Central memory CD8-positive, alpha-beta T cell (primary cell): ENCODE data around the gene RANBP17.
"Not testable (repeated sequence)": the region's sequence is repeated elsewhere in the genome, so short reads cannot be mapped to it uniquely, and the experiment has no call there.

Experiments
- ATAC-seq: fragments of 150-1000 bp; cut with Tn5 transposase; replicated peaks from 2 replicates; pipeline ENCODE4 v1.10.0; 2022; ENCODE audit warnings: mild to moderate bottlenecking, moderate FRiP score, moderate number of reproducible peaks; ENCODE audit not compliant: poor library complexity, severe bottlenecking; ENCODE audit errors: extremely low read depth
- DNase-seq, 2 donors: peaks; one replicate each; pipeline ENCODE4 v3.0.0; 2021; ENCODE audit warnings: low spot score in 2 of 2
- H3K27ac Mint-ChIP-seq: one replicate; pipeline ENCODE4 v1.8.0; 2022; ENCODE audit warnings: low read depth, mild to moderate bottlenecking, moderate library complexity, mixed read lengths
- H3K27me3 Mint-ChIP-seq: one replicate; pipeline ENCODE4 v1.8.0; 2022; ENCODE audit warnings: mixed read lengths
- H3K36me3 Mint-ChIP-seq: one replicate; pipeline ENCODE4 v1.8.0; 2022; ENCODE audit warnings: mild to moderate bottlenecking, moderate library complexity, mixed read lengths; ENCODE audit not compliant: insufficient read depth
- H3K4me1 Mint-ChIP-seq: one replicate; pipeline ENCODE4 v1.8.0; 2022; ENCODE audit warnings: mixed read lengths
- H3K4me3 Mint-ChIP-seq: one replicate; pipeline ENCODE4 v1.8.0; 2022; ENCODE audit warnings: mild to moderate bottlenecking, moderate library complexity, mixed read lengths
- H3K9me3 Mint-ChIP-seq: one replicate; pipeline ENCODE4 v1.8.0; 2022; ENCODE audit warnings: mixed read lengths

Gene RANBP17

DNA sequence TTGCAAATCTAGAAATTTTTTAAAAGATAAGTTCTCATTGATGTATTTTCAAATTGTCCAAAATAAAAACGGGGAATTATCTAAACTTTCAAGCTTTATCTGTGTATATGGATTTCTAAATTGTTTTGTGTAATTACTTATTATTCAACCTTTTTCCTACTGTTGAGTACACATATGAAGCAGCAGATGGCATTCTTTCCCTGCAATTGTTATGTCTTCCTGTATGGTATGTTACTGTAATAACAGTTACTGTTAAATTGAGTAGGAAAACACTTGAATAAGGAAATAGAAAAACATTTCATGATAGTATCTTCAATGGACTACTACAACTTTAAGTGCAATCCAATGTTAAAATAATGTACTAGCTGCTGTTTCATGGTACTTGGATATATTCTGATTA lies 124.8 kb downstream of the RANBP17 start:
- H3K4me1 Mint-ChIP-seq, result no peaks in the 10 kb centered on the region
- H3K27ac Mint-ChIP-seq, result no peak overlapping the region
- DNase-seq, result no peak

DNA sequence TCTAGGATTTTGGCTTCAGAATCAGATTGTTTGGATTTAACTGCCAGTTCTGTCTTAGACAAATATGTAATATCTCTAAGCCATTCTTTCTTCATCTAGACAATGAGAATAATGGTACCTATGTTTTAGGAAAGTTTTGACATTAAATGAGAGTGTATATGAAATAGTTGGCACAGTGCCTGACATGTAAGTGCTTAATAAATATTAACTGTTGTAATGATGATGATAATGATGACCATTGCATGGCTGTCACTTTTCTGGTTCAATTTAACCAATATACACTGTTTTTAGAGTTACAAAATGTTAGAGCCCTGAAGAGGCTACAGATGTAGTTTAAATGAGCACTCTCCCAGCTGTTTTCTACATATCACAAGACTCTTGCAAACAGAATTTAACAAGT lies 131.7 kb downstream of the RANBP17 start:
- Mint-ChIP-seq H3K9me3 (no peaks in the 10 kb centered on the region), H3K27ac (no peak overlapping the region), H3K4me3 (no peak overlapping the region), H3K27me3 (no peaks in the 10 kb centered on the region), H3K36me3 (no peaks in the 10 kb centered on the region), H3K4me1 (no peaks in the 10 kb centered on the region)
- no peak for DNase-seq
- ATAC-seq, result no peak

More for the DNA sequence above, 124.8 kb downstream of the RANBP17 start:
- Mint-ChIP-seq H3K36me3 (no peaks in the 10 kb centered on the region), H3K4me3 (no peak overlapping the region), H3K9me3 (no peaks in the 10 kb centered on the region), H3K27me3 (no peaks in the 10 kb centered on the region)
- no peak for ATAC-seq

DNA sequence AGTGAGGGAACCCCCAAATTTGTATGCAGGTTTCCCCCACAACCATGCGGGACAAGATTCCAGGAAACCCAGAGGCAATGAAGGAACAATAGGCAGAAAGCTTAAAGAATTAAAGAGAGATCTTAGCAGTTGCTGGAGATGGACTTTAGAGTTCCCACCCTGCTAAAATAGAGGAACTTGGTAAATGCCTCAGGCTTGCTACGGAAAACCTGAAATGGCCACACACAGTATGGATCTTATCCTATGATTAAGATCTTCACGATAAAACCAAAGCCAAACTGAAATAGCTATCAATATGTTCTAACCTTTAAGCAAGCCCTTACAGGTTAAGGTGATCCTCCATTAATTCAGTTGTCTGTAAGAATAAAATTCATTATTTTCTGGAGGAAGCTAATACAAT lies 148.3 kb downstream of the RANBP17 start:
- H3K27me3 Mint-ChIP-seq, result no peaks in the 10 kb centered on the region
- H3K36me3 Mint-ChIP-seq, result no peaks in the 10 kb centered on the region
- no peak overlapping the region for H3K27ac Mint-ChIP-seq
- H3K9me3 Mint-ChIP-seq, result peaks cover 17% of the 10 kb centered on the region
- H3K4me1 Mint-ChIP-seq, result no peaks in the 10 kb centered on the region
- no peak for DNase-seq
- ATAC-seq, result no peak
- H3K4me3 Mint-ChIP-seq, result no peak overlapping the region

DNA sequence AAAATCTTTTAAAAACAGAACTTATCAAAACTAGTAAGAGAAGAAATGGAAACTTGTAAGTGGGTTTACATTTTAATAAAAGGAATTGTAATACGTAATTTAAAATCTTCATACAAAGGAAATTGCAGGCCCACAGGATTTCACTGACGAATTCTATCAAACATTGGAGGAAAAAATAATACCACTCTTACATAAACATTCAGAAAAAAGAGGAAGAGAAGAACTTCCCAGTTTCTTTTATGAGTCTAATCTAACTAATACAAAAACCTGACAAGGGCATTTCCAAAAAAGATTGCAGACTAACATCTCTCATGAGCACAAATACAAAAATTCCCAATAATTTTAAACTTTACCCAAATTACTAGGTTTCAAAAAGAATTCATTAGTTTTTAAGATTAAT lies 149.0 kb downstream of the RANBP17 start:
- peaks cover 17% of the 10 kb centered on the region for H3K9me3 Mint-ChIP-seq
- no peaks in the 10 kb centered on the region for H3K4me1 Mint-ChIP-seq
- H3K4me3 Mint-ChIP-seq, result no peak overlapping the region
- H3K27me3 Mint-ChIP-seq, result no peaks in the 10 kb centered on the region
- DNase-seq (no peak), ATAC-seq (no peak)
- no peak overlapping the region for H3K27ac Mint-ChIP-seq
- no peaks in the 10 kb centered on the region for H3K36me3 Mint-ChIP-seq

DNA sequence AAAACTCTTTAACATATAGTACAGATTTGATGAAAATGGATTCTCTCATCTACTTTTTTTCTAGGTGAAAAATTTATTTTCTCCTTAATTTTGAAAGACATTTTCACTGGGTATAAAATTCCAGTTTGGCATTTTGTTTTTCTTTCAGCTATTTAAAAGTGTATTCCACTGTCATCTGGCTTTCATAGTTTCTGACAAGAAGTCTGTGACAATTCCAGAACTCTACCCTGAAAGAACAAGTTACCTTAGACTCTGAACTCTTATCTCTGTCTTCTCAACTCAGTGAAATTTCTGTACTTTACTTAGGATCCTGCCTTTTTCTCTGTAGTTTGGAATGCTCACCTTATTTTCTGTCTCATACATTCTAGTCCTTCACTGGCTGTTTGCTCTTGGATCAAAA lies 161.7 kb downstream of the RANBP17 start:
- Mint-ChIP-seq H3K9me3 (no peaks in the 10 kb centered on the region), H3K4me3 (no peak overlapping the region), H3K36me3 (no peaks in the 10 kb centered on the region), H3K4me1 (no peaks in the 10 kb centered on the region), H3K27me3 (no peaks in the 10 kb centered on the region), H3K27ac (no peak overlapping the region)
- ATAC-seq, result no peak
- DNase-seq, result no peak

GRCh38 chr5:171024084-171024483 lies 162.3 kb downstream of the RANBP17 start:
- DNase-seq (no peak), ATAC-seq (no peak)
- Mint-ChIP-seq H3K4me3 (no peak overlapping the region), H3K27me3 (no peaks in the 10 kb centered on the region), H3K36me3 (no peaks in the 10 kb centered on the region), H3K9me3 (no peaks in the 10 kb centered on the region), H3K27ac (no peak overlapping the region), H3K4me1 (no peaks in the 10 kb centered on the region)

- Mint-ChIP-seq H3K27ac (no peak overlapping the region), H3K27me3 (no peaks in the 10 kb centered on the region), H3K4me1 (no peaks in the 10 kb centered on the region), H3K9me3 (no peaks in the 10 kb centered on the region), H3K36me3 (no peaks in the 10 kb centered on the region), H3K4me3 (no peak overlapping the region)
- no peak for DNase-seq
- no peak for ATAC-seq
These were observed 167.6 kb downstream of the RANBP17 start for GRCh38 chr5:171029401-171029800.

DNA sequence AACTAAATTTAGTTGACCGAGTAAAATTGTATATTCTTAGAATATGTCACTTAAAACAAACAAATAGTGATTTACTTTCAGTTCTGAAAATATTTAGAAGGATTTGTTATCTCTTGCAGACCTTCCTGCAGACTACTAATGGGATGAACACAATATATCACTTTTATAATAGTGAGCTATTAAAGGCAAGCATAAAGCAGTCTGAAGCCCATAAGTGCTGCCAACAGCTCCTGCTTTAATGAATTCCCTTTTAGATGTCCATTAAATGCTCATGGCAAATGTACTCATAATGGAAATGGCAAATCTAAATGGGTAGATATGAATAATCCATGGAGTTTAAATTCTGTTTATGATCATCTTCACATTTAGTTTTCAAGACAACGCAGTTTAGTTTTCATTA lies 170.2 kb downstream of the RANBP17 start:
- ATAC-seq (no peak), DNase-seq (no peak)
- no peak overlapping the region for H3K27ac Mint-ChIP-seq
- no peaks in the 10 kb centered on the region for H3K4me1 Mint-ChIP-seq
- H3K36me3 Mint-ChIP-seq, result no peaks in the 10 kb centered on the region
- H3K4me3 Mint-ChIP-seq, result no peak overlapping the region
- no peaks in the 10 kb centered on the region for H3K9me3 Mint-ChIP-seq
- H3K27me3 Mint-ChIP-seq, result no peaks in the 10 kb centered on the region

GRCh38 chr5:171032435-171032973 lies 170.7 kb downstream of the RANBP17 start:
- Mint-ChIP-seq H3K27ac (no peak overlapping the region), H3K36me3 (no peaks in the 10 kb centered on the region), H3K4me1 (no peaks in the 10 kb centered on the region), H3K9me3 (no peaks in the 10 kb centered on the region), H3K27me3 (no peaks in the 10 kb centered on the region), H3K4me3 (no peak overlapping the region)
- ATAC-seq (no peak), DNase-seq (no peak)

DNA sequence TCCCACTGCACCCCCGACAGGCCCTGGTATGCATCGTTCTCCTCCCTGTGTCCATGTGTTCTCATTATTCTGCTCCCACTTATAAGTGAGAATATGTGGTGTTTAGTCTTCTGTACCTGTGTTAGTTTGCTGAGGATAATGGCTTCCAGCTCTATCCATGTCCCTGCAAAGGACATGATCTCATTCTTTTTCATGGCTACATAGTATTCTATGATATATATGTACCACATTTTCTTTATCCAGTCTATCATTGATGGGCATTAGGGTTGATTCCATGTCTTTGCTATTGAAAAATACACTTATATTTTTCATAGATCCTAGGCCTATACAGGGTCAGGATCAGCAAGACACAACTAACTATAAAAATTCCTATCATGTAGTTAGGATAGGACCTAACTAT lies 180.1 kb downstream of the RANBP17 start:
- H3K4me3 Mint-ChIP-seq, ATAC-seq: not testable (repeated sequence)

GRCh38 chr5:171050916-171051315 lies 189.1 kb downstream of the RANBP17 start:
- H3K4me3 Mint-ChIP-seq, result no peak overlapping the region
- DNase-seq (no peak), ATAC-seq (no peak)
- H3K4me1 Mint-ChIP-seq, result no peaks in the 10 kb centered on the region
- H3K27me3 Mint-ChIP-seq, result no peaks in the 10 kb centered on the region
- no peaks in the 10 kb centered on the region for H3K36me3 Mint-ChIP-seq
- no peak overlapping the region for H3K27ac Mint-ChIP-seq
- peaks cover 12% of the 10 kb centered on the region for H3K9me3 Mint-ChIP-seq

More for the DNA sequence above, 180.1 kb downstream of the RANBP17 start:
- not testable (repeated sequence) for H3K9me3 Mint-ChIP-seq, H3K36me3 Mint-ChIP-seq, H3K4me1 Mint-ChIP-seq, DNase-seq, H3K27ac Mint-ChIP-seq, H3K27me3 Mint-ChIP-seq

DNA sequence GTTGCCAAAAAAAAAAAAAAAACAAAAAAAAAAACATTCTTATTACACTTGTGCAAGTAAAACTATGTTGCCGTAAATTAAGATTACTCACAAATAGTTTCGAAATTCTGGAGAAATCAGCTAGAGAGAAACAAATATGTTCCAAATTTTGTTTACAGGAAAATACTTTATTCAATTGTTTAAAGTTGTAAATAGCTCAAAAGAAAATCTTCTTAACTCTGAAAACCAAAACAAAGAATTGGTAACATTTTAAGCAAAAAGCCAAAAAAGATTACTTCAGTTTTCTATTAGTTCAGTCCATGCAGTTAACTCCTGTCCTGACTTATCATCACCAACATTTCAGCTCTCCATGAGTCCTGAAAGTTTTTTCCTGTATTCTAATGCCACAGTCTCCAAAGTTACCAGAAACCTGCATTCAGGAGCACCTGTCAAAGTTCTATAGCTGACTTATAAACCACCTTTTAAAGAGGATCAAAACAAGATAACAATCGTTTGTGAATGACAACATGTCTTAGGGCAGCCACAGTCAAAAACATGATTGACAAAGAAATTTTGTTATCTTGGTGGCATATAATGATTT lies 194.1 kb downstream of the RANBP17 start:
- no peaks in the 10 kb centered on the region for H3K36me3 Mint-ChIP-seq
- no peak overlapping the region for H3K4me3 Mint-ChIP-seq
- H3K27me3 Mint-ChIP-seq, result no peaks in the 10 kb centered on the region
- no peaks in the 10 kb centered on the region for H3K4me1 Mint-ChIP-seq
- H3K27ac Mint-ChIP-seq, result no peak overlapping the region
- DNase-seq, result no peak
- no peak for ATAC-seq
- H3K9me3 Mint-ChIP-seq, result peaks cover 10% of the 10 kb centered on the region

DNA sequence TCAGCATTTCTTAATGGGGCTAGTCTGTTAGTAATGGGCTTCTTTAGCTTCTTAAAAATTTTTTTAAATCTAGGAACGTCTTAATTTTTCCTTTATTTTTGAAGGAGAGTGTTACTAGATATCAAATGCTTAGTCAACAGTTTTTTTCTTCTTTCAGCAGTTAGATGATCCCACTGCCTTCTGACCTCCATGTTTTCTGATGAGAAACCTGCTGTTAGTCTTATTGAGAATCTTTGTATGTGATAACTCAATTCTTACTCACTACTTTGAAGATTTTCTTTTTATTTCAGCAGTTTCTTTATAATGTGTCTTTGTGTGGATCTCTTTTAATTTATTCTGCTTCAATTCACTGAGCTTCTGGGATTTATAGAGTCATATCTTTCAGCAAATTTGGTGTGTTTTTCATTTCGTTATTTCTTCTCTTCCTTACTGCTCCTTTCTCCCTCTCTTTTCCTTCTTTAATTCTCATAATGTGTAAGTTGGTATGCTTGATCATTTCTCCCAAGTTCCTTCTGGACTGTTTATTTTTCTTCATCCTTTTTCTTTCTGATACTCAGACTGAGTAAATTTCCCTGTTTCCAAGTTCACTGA lies 205.8 kb downstream of the RANBP17 start:
- H3K4me3 Mint-ChIP-seq, result no peak overlapping the region
- H3K9me3 Mint-ChIP-seq, result peaks cover 28% of the 10 kb centered on the region
- H3K4me1 Mint-ChIP-seq, result no peaks in the 10 kb centered on the region
- no peaks in the 10 kb centered on the region for H3K27me3 Mint-ChIP-seq
- no peak for DNase-seq
- no peak overlapping the region for H3K27ac Mint-ChIP-seq
- no peaks in the 10 kb centered on the region for H3K36me3 Mint-ChIP-seq
- ATAC-seq, result no peak
